GM19043 (cell line): ENCODE measurements around the gene SYTL5.

Source experiments
- ATAC-seq: cut with Tn5 transposase; IDR thresholded peaks from one replicate; pipeline ENCODE4 v1.9.1; 2021; ENCODE audit warnings: low read depth; ENCODE audit not compliant: unreplicated experiment

Gene SYTL5

DNA sequence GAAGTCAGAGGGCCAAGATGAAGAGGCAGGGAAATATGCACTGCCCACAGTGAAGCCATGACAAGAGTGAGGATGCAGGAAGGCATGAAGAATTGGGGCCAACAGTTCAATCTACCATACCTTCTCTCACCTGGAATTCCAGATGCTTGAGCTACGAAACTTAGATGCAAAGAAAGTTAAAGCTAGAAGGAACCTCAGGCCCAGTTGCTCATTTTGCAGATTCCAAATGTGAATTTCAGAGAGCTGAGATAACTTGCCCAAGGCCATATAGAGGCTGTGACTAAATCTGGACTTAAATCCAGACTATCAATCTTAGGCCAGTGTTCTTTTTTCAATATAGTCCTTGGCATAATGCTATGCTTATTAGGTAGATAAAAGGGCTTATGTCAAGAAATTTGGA lies 121.6 kb downstream of the SYTL5 start:
- ATAC-seq = no peak

DNA sequence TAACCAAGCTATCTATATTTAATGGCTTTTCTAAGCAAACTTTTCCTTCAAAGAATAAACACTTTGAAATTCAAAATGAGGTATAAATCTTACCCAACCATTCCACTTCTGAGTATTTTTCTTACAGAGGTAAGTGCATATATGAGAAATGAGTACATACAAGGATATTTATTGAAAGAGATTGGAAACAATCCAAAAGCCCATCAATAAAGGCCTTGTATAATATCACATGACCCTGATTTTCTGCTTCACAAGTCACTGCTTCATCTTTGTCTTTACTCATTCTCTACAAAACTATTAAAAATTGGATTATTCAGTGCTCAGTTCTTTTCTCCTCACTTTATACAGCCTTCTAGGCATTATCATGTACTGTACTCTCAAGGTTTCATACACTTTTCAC lies 123.0 kb downstream of the SYTL5 start:
- ATAC-seq = no peak

DNA sequence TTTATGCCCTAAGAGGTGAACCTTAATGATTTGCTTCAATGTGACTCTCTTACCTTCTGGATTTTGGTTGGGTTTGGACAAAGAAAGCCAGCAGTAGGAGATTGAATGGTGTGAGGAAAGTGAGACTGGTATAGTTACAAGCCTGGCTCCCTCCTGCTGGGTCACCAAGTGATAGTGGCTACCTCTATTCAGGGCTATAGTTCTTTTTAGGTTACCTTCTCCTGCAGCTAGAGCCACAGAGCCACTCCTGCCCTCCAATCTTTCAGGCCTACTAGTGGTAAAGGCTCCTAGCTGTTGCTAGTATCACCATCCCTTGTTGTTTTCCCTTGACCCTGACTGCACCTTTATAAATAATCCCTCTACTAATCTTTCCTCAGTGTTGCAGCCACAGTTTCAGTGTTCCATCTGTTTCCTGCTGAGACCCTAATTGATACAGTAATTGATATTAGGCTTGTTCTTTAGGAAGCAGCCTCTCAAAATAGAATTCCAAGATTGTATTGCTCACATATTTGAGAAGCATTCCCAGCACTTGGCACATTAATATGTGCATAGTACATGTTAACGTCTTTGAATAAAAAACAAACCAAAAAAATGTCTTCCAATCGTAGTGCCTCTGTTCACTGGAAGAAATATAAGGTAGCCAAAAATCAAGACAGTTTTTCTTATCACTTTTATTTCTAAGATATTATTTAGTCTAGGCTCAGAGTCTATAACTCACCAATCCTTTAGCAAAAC lies 132.0 kb downstream of the SYTL5 start:
- no peak for ATAC-seq

DNA sequence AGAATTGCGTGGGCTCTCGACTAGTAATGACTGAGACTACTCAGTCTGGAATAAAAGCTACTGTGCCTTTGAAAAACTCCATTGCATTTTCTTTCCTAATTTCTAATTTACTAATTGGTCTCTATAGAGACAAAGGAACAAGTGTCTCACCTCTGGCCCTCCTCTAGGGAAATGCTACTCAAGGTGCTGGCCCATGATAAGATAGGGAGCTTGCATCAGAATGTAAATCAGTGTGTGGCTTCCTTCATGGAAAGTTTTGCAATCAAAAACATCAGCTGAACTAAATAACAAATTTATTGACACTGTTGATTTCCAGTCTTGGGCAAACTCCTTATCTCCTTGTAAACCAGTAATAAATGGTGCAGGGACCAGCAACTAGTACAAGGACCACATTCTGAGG lies 132.5 kb downstream of the SYTL5 start:
- ATAC-seq = no peak

DNA sequence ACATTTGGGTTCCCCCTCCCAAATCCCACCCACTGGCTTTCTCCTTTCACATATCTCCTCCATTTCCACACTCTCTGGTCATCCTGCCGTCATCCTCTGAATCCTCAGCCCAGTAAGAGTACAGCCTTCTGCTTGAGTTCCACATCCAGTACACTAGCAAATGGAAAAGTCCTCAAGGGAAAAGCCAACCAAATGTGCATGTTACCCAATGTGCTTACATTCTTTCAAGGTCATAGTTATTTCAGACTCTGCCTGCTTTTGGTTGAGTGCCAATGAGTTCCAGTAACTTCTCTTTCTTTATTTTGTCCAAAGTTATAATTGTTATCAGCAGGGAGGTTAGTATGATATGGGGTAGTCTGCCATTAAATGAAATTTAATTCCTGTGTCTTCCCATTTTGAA lies 136.3 kb downstream of the SYTL5 start:
- no peak for ATAC-seq

DNA sequence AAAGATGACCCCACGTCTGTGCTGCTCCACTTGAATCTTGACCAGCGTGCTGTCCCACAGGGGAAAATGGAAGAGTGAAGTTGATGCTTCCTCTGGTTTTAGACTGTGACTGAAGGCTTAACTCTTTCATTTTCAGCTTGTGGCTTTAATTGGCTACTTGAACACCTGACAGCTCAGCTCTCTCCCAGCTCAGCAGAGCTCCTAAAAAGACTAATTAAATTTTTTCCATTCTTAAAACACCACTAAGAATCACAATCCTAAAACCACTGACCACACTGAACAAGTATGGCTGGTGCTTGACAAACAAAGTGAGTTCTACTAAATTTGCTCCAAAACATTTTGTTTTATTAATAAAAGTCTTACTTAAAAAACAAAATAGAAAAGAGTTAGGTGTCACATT lies 142.7 kb downstream of the SYTL5 start:
- no peak for ATAC-seq

DNA sequence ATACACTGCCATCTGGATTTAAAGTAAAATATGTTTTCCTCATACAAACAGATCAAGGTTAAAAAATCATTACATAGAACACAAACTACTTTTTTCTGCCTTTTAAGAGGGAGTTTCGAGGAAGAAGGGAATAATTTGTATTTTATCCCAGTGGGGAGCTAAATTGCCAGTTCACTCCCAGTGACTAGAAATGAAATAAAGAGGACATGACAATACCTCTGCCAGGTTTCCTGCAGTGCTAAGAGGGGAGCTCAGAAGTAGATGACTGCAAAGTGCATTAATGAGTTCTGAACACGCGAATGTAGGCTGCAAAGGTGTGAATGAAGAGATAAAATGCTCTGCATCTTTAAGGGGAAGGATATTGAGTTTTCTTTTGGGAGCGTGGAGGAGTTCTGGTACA lies 144.6 kb downstream of the SYTL5 start:
- ATAC-seq = no peak

DNA sequence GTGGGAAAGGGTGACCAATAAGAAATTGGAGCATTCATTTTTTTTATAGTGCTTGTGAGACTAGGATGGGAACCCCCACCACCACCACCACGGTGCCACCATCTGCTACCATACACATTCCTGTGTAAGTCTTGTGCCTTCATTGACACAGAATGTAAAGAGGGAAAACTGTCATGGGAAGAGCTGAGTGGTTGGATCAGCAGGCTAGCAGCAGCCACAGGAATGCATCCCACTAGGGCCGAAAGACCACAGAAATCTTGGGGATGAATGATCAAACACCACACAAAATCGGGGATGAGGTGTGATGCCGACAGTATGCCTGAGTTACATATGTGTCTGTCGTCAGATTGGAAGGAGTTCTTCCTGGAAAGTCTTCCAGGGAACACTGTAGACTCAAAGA lies 145.1 kb downstream of the SYTL5 start:
- no peak for ATAC-seq

DNA sequence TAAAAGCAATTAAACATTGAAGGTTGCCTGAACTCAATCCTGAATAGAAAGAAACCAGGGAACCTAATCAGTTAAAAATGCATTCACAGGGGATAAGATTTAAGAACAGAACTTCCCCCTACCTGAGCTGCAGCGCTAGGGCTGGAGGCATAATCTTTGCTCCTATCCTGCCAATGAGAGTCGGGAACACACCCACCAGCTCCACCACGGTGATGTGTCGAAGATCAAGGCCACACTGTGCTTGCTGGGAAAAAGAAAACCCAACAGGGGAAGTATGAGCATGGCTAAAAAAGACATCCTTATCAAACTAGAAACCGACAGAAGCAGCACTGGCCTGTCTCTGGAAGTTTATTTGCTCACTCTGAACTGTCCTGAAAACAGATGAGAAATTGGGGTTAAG lies 148.0 kb downstream of the SYTL5 start:
- ATAC-seq = no peak

DNA sequence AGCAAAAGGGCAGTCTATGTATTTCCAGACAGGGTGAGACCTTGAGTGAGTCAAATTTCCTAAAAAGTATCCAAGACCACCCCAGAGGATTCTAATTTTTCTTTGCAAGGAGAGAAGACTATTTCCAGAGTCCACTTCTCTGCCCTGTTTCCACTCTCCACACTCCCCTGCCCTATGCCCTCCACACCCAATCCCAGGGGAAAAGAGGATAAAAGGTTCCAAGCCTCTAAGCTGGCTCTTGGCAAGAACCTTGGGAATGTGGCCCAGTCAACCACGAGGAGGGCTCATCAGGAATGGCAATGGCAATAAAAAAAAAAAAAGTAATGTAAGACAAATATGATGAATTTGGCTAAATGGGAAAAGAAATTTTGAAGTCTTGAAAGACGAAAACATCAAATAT lies 148.5 kb downstream of the SYTL5 start:
- no peak for ATAC-seq

DNA sequence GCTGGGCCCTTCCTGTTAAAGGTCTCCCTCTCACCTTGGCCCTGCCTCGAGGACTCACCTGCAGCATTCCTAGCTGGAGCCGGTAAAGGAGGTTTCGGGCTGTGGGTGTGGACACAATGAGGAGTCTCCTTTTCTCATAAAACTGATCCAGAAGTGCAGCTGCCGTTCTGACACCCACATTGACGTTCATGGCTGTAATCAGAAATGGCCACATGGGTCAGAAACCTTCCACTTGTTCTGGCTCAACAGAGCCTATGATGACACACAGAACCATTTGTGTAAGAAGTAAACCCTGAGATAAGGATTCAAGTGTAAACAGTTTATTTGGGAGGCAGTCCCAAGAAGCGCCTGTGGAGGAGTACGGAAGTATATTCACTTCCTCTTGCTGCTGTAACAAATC lies 150.5 kb downstream of the SYTL5 start:
- no peak for ATAC-seq

DNA sequence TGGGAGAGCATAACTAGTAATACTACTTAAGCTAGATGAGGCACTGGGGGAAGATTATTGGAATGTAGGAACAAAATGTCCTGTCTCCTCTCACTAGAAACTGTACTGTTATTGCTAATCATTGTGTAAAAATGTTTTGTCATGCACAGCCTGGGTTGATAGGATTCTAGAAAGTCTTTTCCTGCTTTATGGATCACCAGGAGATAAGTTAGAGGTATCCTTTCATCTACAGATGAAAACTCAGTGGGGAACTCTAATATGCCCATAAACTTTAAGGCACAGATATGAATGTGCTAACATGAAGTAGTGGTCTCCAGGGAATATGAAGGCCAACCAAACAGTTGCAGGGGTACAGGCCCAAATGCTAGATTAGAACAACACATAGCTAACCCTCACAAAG lies 156.8 kb downstream of the SYTL5 start:
- ATAC-seq = no peak

DNA sequence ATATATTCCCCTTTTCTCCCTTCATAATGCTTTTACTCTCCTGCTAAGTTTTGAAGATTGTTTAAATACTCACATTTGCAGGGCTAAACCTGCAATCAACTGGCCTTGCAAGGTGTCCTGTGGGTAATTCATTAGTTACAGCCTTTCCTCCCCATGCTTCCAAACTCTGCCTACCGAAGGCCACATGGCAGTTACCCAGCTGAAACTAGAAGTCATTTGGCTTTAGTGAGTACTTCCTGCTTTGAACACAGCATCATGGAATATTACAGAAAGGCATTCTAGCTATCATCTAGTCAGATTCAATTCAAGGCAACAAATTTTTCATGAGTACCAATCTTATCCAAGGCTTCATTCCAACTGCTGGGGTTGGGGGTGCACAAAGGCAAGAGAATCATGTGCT lies 158.7 kb downstream of the SYTL5 start:
- no peak for ATAC-seq

DNA sequence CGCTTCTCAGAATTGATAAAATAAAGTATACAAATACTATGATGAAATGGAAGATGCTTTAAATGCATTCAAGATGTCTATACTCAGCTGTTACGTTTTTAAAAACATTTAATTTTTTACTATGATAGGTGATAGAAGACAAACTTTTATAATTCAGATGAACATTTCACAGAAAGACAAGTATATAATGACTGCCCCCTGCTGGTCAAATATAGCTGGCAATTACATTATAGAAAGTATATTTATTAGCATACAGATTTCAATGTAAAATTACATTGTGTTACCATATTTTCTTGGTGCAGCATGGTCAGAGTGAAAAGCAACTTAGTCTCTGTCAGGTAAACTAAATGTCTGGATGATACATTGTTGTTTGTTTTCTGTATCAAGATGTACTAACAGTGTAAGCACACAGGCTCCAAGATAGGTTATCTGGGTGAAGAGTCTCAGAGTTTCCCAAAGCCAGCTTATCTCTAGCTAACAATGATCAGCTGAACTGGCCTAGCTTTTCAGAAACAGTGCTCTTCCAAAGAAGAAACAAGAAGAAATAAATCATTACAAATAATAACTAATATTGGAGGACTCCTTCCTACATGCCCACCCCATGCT lies 160.2 kb downstream of the SYTL5 start:
- no peak for ATAC-seq

DNA sequence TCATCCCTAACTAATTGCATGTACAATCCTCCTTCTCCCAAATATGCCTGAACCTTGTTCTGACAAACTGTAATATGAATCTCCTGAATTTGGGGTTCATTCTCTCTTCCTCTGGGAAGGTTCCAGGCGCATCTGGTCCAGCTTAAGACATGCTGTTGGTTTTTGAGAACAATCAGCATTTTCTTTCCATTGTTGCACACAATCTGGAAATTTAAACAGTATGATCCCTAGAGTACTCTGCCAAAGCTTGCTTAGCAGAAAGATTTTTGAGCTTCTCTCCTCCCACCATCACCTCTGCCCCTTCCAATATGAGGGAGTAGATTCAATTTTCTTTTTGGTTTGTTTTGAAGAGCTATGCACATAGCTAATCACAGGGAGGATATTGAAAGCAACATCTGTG lies 164.2 kb downstream of the SYTL5 start:
- ATAC-seq = no peak

DNA sequence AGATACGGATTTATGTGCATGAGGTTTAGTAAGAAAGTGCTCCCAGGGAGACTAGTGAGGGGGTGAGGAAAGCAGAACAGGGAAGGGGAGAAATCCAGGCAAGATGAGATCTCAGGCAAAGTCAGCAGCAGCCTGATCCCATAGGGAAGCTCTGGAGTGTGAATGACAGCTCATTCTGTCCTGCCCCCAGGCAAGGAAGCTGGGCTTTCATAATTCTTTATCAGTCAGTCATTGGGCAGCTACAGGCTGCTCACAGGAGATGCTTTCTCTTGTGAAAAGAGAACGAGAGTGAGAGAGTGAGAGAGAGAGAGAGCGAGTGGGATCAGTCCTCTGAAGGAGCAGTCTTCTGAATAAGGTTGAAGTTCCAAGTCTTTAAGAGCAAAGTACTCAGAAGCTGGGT lies 166.2 kb downstream of the SYTL5 start:
- no peak for ATAC-seq

DNA sequence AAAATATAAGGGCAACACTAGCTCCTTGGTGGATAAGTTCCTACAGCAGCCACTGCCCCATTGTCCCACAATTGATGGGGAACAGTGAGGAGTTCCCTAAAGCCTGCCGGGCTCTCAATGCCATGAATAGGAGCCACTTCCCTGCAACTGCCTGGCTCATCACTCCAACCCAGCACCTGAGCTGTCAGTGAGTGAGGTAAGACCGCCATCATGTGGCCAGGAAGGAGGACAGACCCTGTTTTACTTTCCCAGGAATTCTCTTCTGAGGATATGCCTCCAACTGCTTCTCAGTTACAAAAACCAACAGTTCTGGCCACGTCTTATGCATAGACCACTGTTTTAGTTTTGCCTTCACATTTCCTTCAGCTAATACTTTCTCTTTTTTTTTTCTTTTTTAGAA lies 168.8 kb downstream of the SYTL5 start:
- ATAC-seq = no peak

DNA sequence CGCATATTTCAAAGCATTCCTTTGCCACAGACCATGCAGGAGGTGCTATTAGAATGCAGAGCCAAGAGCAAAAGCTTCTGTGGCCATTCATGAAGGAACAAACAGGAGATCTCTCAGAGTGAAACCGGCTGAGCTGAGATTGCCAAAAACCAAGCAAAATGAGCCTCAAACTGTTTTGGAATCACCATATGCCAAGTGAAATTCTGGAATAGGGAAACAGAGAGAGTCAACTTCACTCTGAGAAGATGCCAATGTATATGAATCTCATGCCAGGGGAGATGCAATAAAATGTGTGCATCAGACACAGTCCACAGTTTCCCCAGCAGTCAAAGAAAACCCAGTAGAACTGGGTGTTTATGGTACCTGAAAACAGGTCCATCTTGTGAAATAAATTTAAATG lies 172.0 kb downstream of the SYTL5 start:
- ATAC-seq = no peak
